ENCODE measurements around the gene TMTC1.

DNA sequence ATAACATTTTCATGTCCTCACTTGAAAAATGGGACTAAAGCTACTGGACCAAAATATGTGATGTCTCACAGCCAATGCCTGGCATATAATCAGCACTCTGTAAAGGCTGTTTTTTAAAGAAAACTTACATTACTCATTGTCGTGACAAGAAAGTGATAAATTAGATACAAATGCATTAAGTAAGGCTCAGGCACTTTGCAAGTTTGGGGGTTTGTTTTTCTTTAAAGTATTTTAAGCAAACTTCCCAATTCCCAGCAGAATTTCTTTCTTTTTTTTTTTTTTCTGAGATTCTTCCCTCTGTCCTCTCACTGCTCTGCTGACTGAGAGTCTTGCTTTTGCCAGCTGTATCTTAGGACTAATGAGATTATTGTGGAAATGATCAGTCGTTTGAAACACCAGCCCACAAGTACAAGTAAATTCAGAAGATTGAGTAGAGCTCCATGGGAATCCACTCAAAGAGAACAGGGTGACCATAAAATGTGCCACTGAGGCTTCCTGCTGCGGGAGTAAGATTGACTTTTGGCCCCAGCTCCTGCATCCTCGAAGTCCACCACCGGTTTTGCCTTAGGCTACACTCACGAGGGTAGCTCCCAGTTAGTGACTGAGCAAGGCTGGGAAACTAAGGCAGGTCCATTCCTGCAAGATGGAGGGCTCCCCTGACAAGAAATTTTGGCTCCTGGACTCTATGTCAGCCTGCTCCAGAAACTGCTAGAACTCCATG is 82.8 kb downstream of the TMTC1 start:
- TF ChIP-seq, protein P1, sequence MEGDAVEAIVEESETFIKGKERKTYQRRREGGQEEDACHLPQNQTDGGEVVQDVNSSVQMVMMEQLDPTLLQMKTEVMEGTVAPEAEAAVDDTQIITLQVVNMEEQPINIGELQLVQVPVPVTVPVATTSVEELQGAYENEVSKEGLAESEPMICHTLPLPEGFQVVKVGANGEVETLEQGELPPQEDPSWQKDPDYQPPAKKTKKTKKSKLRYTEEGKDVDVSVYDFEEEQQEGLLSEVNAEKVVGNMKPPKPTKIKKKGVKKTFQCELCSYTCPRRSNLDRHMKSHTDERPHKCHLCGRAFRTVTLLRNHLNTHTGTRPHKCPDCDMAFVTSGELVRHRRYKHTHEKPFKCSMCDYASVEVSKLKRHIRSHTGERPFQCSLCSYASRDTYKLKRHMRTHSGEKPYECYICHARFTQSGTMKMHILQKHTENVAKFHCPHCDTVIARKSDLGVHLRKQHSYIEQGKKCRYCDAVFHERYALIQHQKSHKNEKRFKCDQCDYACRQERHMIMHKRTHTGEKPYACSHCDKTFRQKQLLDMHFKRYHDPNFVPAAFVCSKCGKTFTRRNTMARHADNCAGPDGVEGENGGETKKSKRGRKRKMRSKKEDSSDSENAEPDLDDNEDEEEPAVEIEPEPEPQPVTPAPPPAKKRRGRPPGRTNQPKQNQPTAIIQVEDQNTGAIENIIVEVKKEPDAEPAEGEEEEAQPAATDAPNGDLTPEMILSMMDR (optimal IDR thresholded peaks at IDR 0.05 in 1 of 3, IDR thresholded peaks at IDR 0.05 in 1 of 3, conservative IDR thresholded peaks at IDR 0.05 in 1 of 3; ENCODE audit: extremely low read depth in 1 of 3, insufficient read depth in 2 of 3, low read length in 3 of 3) = no peak
- no peak for TF ChIP-seq EZH2 (IDR thresholded peaks at IDR 0.05; ENCODE audit: low read length)
